Osteoblast (primary cell): ENCODE measurements around the gene THOC7. TPM values are rescaled to one million over a fixed set of nuclear protein-coding genes. Genes with fewer than 3 reads are reported as not detected.

Source experiments
- DNase-seq: peaks from one replicate; pipeline ENCODE4 v3.0.0; 2011; ENCODE audit warnings: low spot score, mixed read lengths; ENCODE audit not compliant: insufficient read length; ENCODE audit errors: missing footprints
- H2AFZ ChIP-seq: 2 replicates; pipeline ENCODE4 v1.6.0; 2011; ENCODE audit warnings: mild to moderate bottlenecking, low read length
- H3K27ac ChIP-seq: 2 replicates; pipeline ENCODE4 v1.5.1; 2011; ENCODE audit warnings: mild to moderate bottlenecking, low read depth, low read length, moderate library complexity
- H3K27me3 ChIP-seq: 2 replicates; pipeline ENCODE4 v1.6.0; 2012; ENCODE audit warnings: mild to moderate bottlenecking, control low read depth, inconsistent platforms, low read length, moderate library complexity; ENCODE audit not compliant: insufficient read depth
- H3K36me3 ChIP-seq: 2 replicates; pipeline ENCODE4 v1.5.1; 2011; ENCODE audit warnings: mild to moderate bottlenecking, low read length, control low read depth, moderate library complexity; ENCODE audit not compliant: insufficient read depth
- H3K4me1 ChIP-seq: 2 replicates; pipeline ENCODE4 v1.5.1; 2011; ENCODE audit warnings: mild to moderate bottlenecking, low read length, control low read depth, moderate library complexity; ENCODE audit not compliant: insufficient read depth
- H3K4me2 ChIP-seq: 2 replicates; pipeline ENCODE4 v1.6.0; 2011; ENCODE audit warnings: mild to moderate bottlenecking, low read length; ENCODE audit not compliant: insufficient read depth
- H3K4me3 ChIP-seq: fragments of 200-600 bp; sonication (generic); 3 replicates; pipeline ENCODE4 v1.5.1; 2012; ENCODE audit warnings: mild to moderate bottlenecking, low read length, inconsistent platforms; ENCODE audit not compliant: insufficient read depth
- H3K79me2 ChIP-seq: 2 replicates; pipeline ENCODE4 v1.6.0; 2012; ENCODE audit warnings: mild to moderate bottlenecking, low read length, control low read depth, inconsistent platforms; ENCODE audit not compliant: insufficient read depth
- H3K9me3 ChIP-seq: 2 replicates; pipeline ENCODE4 v1.5.1; 2011; ENCODE audit warnings: low read depth, low read length, control low read depth
- H4K20me1 ChIP-seq: 2 replicates; pipeline ENCODE4 v1.6.0; 2012; ENCODE audit warnings: mild to moderate bottlenecking, low read length, control low read depth; ENCODE audit not compliant: insufficient read depth
- total RNA-seq: library from RNA; depleted of rRNA; stranded (reverse); fragments of >200 nt; gene quantifications from 2 replicates; pipeline ENCODE4 v1.2.3, GENCODE V29; 2012
- TF ChIP-seq, protein P1 (sequence below): IDR thresholded peaks from 2 replicates; pipeline ENCODE4 v1.5.1; 2011; ENCODE audit warnings: mild to moderate bottlenecking, low read depth, low read length, moderate library complexity; ENCODE audit errors: extremely low read depth

THOC7 gene
- total RNA-seq, 1 donor = 42.3 TPM

GRCh38 chr3:63867225-63867624 lies 3.6 kb upstream of the THOC7 start:
- Histone ChIP-seq H3K79me2 (peaks cover 85% of the 10 kb centered on the region), H3K27me3 (no peaks in the 10 kb centered on the region), H3K36me3 (no peaks in the 10 kb centered on the region), H3K4me1 (peaks cover 37% of the 10 kb centered on the region), H3K27ac (no peak overlapping the region), H2AFZ (no peak overlapping the region), H3K4me2 (no peak overlapping the region), H4K20me1 (peaks cover 4% of the 10 kb centered on the region), H3K9me3 (no peaks in the 10 kb centered on the region), H3K4me3 (no peak overlapping the region)
- TF ChIP-seq, protein P1, sequence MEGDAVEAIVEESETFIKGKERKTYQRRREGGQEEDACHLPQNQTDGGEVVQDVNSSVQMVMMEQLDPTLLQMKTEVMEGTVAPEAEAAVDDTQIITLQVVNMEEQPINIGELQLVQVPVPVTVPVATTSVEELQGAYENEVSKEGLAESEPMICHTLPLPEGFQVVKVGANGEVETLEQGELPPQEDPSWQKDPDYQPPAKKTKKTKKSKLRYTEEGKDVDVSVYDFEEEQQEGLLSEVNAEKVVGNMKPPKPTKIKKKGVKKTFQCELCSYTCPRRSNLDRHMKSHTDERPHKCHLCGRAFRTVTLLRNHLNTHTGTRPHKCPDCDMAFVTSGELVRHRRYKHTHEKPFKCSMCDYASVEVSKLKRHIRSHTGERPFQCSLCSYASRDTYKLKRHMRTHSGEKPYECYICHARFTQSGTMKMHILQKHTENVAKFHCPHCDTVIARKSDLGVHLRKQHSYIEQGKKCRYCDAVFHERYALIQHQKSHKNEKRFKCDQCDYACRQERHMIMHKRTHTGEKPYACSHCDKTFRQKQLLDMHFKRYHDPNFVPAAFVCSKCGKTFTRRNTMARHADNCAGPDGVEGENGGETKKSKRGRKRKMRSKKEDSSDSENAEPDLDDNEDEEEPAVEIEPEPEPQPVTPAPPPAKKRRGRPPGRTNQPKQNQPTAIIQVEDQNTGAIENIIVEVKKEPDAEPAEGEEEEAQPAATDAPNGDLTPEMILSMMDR = no peak
- no peak for DNase-seq

DNA sequence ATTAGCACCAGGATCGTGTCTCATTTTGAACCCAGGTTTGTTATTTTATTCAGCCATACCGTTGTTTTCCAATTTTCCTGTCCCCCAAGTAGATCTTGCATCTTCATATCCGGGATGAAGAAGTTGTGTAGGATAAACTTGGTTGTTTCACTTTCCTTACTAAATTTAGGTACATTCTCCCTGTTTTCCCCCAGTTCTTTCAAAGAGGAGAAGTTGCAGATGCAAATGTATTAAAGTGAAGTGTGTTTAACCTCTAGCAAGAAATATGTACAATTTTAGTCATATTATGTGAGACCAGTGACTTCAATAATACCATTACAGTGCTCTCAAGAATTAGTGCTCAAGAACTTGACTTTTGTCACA lies 1.3 kb upstream of the THOC7 start:
- Histone ChIP-seq H3K4me1 (peaks cover 18% of the 10 kb centered on the region), H3K27ac (peak overlapping the region; percentile 48), H4K20me1 (peaks cover 4% of the 10 kb centered on the region), H3K27me3 (no peaks in the 10 kb centered on the region), H3K9me3 (no peaks in the 10 kb centered on the region), H3K79me2 (peaks cover 92% of the 10 kb centered on the region), H2AFZ (peak overlapping the region; percentile 83), H3K4me3 (peak overlapping the region; percentile 79), H3K4me2 (peak overlapping the region; percentile 95), H3K36me3 (no peaks in the 10 kb centered on the region)
- TF ChIP-seq, protein P1 = no peak
- DNase-seq = no peak

- peak overlapping the region; percentile 83 for H2AFZ ChIP-seq
- TF ChIP-seq, protein P1 = no peak
- H3K9me3 ChIP-seq = no peaks in the 10 kb centered on the region
- peak overlapping the region; percentile 95 for H3K4me2 ChIP-seq
- peak; percentile 93 for DNase-seq
- H3K27me3 ChIP-seq = no peaks in the 10 kb centered on the region
- no peaks in the 10 kb centered on the region for H4K20me1 ChIP-seq
- H3K27ac ChIP-seq = peak overlapping the region; percentile 48
- peaks cover 93% of the 10 kb centered on the region for H3K79me2 ChIP-seq
- peaks cover 14% of the 10 kb centered on the region for H3K4me1 ChIP-seq
- no peaks in the 10 kb centered on the region for H3K36me3 ChIP-seq
- peak overlapping the region; percentile 79 for H3K4me3 ChIP-seq
These were observed 681 bp upstream of the THOC7 start for GRCh38 chr3:63864008-63864964.

- peak overlapping the region; percentile 82 for H3K27ac ChIP-seq
- H3K36me3 ChIP-seq = no peaks in the 10 kb centered on the region
These were observed 828 bp downstream of the THOC7 start for GRCh38 chr3:63862804-63863149.

More at GRCh38 chr3:63862804-63863149, 828 bp downstream of the THOC7 start:
- peaks cover 2% of the 10 kb centered on the region for H4K20me1 ChIP-seq
- TF ChIP-seq, protein P1 = no peak
- peak overlapping the region; percentile 91 for H3K4me3 ChIP-seq
- H3K27me3 ChIP-seq = no peaks in the 10 kb centered on the region
- H3K4me2 ChIP-seq = peak overlapping the region; percentile 93
- H3K79me2 ChIP-seq = peaks cover 93% of the 10 kb centered on the region
- no peak for DNase-seq
- H2AFZ ChIP-seq = peak overlapping the region; percentile 93
- H3K4me1 ChIP-seq = peaks cover 14% of the 10 kb centered on the region
- no peaks in the 10 kb centered on the region for H3K9me3 ChIP-seq
